Erythroblast (primary cell): ENCODE measurements around the gene STARD5.

Experiments used
- GATA1 ChIP-seq: IDR thresholded peaks from 2 replicates; pipeline ENCODE4 v1.6.1; 2011; ENCODE audit warnings: low read depth, mild to moderate bottlenecking, control low read depth, low read length, moderate library complexity
- POLR2A ChIP-seq: IDR thresholded peaks from 2 replicates; pipeline ENCODE4 v1.6.1; 2011; ENCODE audit warnings: mild to moderate bottlenecking, low read length

DNA sequence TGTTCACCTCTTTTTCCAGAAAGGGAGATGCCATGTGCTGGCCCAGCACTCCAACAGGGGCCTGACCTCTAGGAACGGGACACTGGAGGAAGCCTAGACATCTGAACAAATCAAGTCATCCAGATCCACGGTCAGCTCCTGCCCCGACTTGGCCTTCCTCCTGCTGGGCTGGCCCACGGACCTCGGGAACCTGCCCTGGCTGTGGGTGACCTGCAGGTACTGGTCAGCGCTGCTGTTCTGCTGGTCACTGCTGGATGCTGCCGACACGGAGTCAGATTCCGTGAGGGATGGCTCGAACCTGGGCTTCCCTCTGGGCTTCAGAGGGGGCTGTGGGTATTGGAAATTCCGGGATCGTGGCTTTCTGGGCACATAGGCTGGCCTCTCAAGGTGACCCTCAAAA, 8.4 kb upstream of the STARD5 start:
- TF ChIP-seq POLR2A (no peak), GATA1 (no peak)
